ENCODE data around the gene WDR13.
"Not testable (repeated sequence)": the region's sequence is repeated elsewhere in the genome, so short reads cannot be mapped to it uniquely, and the experiment has no call there.

Gene WDR13

GRCh38 chrX:48595929-48596328 lies 1.4 kb upstream of the WDR13 start:
- no peak for DNase-seq (ENCODE audit: low read depth)

- no peak for DNase-seq (ENCODE audit: low read depth)
Observed at GRCh38 chrX:48598614-48599013, 1.3 kb downstream of the WDR13 start.

DNA sequence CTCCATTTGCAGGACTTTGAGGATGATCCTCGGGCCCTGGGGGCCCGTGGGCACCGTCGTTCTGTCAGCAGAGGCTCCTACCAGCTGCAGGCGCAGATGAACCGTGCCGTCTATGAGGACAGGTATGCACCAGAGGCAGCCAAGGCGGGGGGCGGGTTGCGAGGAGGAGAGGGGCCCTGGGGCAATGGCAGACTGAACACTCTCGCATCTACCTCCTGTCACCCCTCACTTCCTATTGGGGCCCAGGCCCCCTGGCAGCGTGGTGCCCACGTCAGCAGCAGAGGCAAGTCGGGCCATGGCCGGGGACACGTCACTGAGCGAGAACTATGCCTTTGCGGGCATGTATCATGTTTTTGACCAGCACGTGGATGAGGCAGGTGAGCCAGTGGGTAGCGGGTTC lies 2.0 kb downstream of the WDR13 start:
- no peak for DNase-seq (ENCODE audit: low read depth)

DNA sequence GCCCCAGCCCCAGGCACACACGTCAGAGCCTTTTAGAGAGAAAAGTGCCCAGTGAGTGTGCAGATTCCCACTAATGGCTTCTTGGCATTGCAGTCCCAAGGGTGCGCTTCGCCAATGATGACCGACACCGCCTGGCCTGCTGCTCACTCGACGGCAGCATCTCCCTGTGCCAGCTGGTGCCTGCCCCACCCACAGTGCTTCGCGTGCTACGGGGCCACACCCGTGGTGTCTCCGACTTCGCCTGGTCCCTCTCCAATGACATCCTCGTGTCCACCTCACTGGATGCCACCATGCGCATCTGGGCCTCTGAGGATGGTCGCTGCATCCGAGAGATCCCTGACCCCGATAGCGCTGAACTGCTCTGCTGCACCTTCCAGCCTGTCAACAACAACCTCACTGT lies 2.9 kb downstream of the WDR13 start:
- no peak for DNase-seq (ENCODE audit: low read depth)

- no peak for DNase-seq (ENCODE audit: low read depth)
Observed at GRCh38 chrX:48601741-48602394, 4.6 kb downstream of the WDR13 start.

DNA sequence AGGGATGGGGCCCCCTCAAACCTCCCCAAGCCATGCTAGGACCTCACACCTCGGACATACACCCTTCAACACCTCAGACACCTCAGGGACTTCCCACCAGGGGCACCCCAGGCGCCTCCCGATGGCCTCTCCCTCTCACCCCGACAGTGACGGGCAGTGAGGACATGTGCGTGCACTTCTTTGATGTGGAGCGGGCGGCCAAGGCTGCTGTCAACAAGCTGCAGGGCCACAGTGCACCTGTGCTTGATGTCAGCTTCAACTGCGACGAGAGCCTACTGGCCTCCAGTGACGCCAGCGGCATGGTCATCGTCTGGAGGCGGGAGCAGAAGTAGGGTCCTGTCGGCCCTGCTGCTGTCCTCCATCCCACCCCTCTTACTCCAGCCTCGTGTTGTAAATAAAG lies 7.4 kb downstream of the WDR13 start:
- no peak for DNase-seq (ENCODE audit: low read depth)

GRCh38 chrX:48606091-48606490 lies 8.8 kb downstream of the WDR13 start:
- DNase-seq (ENCODE audit: low read depth), result no peak

GRCh38 chrX:48611703-48612102 lies 14.4 kb downstream of the WDR13 start:
- no peak for DNase-seq (ENCODE audit: low read depth)

GRCh38 chrX:48613502-48614160 lies 16.3 kb downstream of the WDR13 start:
- no peak for DNase-seq (ENCODE audit: low read depth)

GRCh38 chrX:48616576-48616975 lies 19.3 kb downstream of the WDR13 start:
- no peak for DNase-seq (ENCODE audit: low read depth)

GRCh38 chrX:48617542-48618340 lies 20.4 kb downstream of the WDR13 start:
- peak; percentile 87 for DNase-seq (ENCODE audit: low read depth)

DNA sequence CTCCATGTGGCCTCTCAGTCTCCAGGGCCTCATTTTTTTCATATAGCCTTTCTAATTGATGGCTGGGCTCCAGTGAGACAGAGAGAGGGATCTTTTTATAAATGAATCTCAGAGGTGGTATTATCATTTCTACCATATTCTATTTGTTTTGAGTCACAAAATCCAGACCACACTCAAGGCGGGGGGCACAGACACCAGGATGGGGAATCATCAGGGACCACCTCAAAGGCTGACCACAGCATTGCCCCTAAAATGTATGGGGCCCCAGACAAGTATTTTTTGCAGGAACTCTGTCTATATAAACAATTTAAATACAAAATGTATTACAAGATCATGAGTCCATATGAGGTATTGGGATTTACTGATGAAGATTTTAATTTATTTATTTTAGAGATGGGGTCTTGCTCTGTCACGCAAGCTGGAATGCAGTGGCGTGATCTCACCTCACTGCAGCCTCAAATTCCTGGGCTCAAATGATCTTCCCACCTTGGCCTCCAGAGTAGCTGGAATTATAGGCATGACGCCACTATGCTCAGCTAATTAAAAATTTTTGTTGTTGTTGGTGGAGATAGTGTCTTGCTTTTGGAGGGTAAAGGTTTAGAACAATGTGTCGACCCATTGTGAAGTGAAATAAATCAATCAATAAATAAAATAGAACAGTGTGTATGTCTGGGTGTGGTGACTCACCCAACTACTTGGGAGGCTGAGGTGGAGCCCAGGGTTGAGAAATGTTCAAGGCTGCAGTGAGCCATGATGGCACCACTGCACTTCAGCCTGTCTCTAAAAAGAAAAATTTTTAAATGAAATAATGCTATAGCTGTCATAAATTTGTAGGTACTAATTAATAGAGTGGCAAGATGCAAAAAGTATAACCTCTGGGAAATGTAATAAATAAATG lies 29.4 kb downstream of the WDR13 start:
- DNase-seq (ENCODE audit: low read depth), result no peak

DNA sequence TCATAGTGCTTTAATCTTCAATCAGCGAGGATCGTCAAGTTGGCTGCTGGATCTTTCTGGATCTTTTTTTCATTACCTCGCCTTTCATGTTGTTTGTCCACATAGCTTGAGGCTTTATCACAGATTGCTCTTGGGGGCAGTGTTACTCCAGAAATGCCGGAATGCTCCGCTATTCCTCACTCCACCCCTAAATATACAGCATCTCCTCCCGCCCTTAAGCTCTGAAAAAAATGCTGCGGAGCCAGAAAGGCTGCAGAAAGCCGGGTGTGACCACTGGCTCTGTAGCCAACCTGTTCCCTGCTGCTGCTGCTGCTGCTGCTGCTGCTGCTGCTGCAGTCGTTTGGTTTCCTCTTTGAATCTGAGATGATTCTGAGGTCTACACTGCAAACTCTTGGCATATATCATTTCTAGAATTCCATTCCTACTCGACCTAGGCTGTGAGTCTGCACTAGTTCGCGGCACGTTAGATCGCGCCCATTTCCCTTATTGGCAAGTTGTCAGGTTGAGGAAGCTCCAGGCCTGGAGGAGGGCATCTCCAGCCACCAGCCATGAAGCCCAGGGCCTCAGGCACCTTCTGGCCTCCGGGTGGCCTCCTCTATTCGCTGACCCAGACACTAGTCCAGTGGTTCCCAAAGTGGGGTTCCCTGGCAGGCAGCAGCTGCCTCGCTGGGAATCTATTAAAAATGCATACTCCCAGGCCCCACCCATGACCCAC lies 34.2 kb downstream of the WDR13 start:
- DNase-seq (ENCODE audit: low read depth), result peak; percentile 62

- DNase-seq (ENCODE audit: low read depth), result no peak
Observed at GRCh38 chrX:48632207-48632606, 34.9 kb downstream of the WDR13 start.

DNA sequence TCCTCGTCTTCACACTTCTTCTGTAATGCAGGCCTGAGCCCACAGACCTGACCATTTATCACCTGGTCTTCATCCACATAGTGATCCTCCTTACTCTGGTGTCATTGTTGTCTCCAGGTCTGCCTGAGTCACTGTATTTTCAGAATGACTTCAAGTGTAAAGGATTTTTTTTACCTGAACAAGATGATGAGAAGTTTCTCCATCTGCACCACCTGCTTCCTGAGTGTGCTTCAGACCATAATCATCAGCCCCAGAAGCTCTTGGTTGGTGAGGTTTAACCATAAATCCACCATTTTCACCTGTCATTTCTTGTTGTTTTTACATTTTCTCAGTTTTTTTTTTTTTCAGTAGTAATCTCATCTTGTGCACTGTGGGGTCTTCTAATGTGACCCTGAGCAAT lies 39.0 kb downstream of the WDR13 start:
- DNase-seq (ENCODE audit: low read depth), result no peak

GRCh38 chrX:48636776-48637175 lies 39.5 kb downstream of the WDR13 start:
- DNase-seq (ENCODE audit: low read depth), result no peak

DNA sequence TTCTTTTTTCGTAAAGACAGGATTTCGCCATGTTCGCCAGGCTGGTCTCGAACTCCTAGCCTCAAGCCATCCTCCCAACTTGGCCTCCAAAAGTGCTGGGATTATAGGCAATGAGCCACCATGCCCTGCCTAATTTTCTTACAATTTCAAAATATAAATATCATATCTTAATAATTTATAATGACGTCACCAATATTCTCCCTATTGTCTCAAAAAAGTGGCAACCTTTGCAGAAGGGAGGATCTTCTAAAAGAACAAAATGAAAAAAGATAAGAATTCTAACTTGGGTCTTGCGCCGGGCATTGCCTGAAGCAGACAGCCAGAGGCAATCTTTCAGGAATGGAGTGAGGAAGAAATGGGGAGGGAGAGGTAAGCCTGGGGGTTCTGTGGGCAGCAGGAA lies 48.4 kb downstream of the WDR13 start:
- DNase-seq (ENCODE audit: low read depth), result no peak

GRCh38 chrX:48648336-48648751 lies 51.1 kb downstream of the WDR13 start:
- peak; percentile 25 for DNase-seq (ENCODE audit: low read depth)

DNA sequence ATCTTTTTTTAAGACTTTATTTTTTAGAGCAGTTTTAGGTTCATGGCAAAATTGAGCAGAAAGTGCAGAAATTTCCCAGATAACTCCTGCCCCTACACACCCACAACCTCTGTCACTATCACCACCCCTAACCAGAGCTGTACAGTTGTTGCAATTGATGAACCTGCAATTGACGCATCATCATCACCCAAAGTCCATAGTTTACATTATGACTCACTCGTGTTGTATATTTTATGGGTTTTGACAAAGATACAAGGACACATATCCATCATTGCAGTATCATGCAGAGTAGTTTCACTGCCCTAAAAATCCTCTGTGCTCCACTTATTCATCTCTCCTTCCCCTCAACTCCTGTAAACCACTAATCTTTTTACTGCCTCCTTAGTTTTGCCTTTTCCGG lies 51.8 kb downstream of the WDR13 start:
- DNase-seq (ENCODE audit: low read depth), result no peak

- DNase-seq (ENCODE audit: low read depth), result not testable (repeated sequence)
Observed at GRCh38 chrX:48652055-48652579, 54.8 kb downstream of the WDR13 start.

DNA sequence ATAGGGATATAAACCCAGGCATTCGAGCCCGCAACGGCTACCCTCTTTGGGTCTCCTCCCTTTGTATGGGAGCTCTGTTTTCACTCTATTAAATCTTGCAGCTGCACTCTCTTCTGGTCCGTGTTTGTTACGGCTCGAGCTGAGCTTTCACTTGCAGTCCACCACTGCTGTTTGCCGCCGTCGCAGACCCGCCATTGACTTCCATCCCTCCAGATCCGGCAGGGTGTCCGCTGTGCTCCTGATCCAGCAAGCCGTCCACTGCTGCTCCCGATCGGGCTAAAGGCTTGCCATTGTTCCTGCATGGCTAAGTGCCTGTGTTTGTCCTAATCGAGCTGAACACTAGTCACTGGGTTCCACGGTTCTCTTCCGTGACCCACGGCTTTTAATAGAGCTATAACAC lies 57.5 kb downstream of the WDR13 start:
- DNase-seq (ENCODE audit: low read depth), result not testable (repeated sequence)
